Epithelial cell of prostate (primary cell): ENCODE results near the gene CDON.
A peak's percentile ranks its signal among the peaks of the same experiment; 100 is the strongest.

Experiments used
- DNase-seq: peaks from one replicate; pipeline ENCODE4 v3.0.0-alpha.2; 2011; ENCODE audit warnings: low read depth, low spot score
- H3K27ac ChIP-seq: fragments of 450-650 bp; 2 replicates; pipeline ENCODE4 v1.5.1; 2017; ENCODE audit warnings: mild to moderate bottlenecking

The CDON gene

DNA sequence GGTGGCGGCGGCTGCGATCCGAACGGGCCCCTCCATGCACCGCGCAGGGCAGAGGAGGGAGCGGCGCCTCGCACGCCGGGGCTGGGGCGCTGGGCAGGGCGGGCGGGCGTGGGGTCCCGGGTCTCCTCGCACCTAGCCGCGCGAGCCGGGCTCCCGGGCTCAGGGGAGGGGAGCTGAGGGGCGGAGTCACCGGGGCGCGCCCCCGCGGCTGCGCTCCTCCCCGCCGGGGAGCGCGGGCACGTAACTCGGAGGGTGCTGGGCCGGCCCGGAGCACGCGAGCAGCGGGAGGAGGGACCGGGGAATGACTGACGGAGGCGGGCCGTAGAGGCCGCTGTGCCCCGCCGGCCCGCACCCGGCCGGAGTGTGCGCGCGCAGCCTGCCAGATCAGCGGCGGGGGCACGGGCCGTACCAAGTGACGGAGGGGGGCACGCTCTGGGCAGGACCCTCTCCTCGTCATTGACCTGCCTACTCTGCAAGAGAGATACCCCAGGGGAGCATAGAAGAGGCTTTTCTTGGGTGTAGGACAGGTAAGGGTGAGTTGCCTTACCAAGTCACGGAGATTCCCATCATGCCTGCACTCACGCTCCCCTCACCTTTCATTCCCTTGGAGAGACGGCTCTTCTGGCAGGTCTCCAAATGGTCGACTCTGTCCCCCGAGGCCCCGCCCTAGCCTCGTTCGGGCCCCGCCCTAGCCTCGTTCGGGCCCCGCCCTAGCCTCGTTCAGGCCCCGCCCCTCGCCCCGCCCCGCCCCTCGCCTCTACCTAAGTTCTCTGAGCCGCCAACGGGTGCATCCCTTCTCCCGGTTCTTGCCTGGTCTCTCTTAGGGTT is at the start of gene CDON:
TSS of gene CDON (minus strand) at position 188 of the 828 bp plus-strand sequence. CDS start 39,390 bp downstream, outside the sequence.
- peak within 1 kb of the TSS; percentile 49 for H3K27ac ChIP-seq
- peak; percentile 41 for DNase-seq

- no peak overlapping the region for H3K27ac ChIP-seq
- no peak for DNase-seq
These were observed 48.9 kb upstream of the CDON start for GRCh38 chr11:126111458-126112116.

DNA sequence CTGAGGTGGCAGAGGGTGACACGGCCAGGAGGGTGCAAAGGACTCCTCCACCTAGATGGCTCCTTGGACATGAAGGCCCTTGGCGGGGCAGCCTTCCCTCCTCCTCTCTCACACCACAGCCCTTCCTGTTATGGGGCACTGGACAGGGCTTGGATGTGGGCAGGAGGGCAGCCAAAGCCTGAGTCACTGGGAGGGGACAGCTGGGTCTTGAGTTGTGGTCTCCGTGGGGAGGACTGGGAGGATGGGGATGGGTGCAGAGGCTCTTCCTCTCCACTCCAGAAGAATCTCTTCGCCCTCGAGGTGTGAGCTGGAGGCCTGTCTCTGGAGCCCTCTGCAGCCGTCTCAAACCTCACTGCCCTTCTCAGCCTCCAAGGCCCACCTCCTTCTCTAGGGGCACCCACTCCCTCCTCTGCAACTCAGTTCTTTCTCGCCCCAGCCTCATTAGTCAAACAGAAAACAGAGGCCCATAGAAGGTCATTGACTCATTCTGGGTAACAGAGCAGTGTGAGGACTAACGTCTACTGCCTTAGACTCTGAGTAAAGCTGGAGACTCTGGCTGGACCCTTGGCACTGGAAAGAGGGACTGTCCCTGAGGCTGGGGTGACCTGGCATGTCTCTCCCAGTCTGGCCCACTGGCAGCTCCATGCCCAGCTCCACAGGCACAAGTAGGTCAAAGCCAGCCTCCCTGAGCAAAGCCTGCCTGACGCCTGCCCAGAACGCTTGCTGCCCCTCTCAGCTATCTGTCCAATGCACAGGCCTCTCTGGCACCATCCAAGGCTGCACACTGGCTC is 47.5 kb upstream of the CDON start:
- no peak for DNase-seq
- H3K27ac ChIP-seq, result no peak overlapping the region

GRCh38 chr11:126106594-126107328 is 44.1 kb upstream of the CDON start:
- H3K27ac ChIP-seq, result no peak overlapping the region
- no peak for DNase-seq

- DNase-seq, result no peak
- H3K27ac ChIP-seq, result no peak overlapping the region
These were observed 43.0 kb upstream of the CDON start for GRCh38 chr11:126105748-126106080.

DNA sequence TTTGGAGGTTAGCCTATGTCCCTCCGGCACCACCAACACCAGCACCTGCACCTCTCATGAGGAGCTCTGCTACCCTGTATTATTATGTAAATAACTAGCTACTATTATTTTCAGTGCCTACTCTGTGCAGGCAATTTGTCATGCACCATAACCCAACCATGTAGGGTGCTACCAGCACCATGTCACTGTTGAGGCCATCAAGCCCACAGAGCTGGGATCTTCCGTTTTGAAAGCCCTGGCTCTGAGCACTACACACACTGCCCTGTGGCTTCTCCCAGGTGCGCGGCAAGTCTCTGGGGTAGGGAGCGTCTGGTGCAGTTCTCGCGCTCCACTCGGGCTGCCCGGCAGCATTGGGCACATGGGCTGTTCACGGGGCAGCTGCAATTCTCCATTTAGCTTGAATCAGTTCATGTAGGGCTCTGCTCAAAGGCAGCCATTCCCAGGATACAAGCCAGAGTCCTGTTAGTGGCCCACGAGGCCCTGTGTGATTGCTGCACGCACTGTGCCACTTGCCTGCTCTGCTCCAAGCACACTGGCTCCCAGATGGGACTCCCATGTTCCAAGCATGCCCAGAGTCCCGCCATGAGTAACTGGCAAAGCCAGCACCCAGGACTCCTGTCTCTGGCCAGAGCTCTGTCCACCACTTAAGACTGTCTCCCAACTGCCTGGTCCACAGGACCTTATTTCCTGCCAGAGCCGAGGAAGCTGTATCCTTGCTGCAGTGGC is 42.5 kb upstream of the CDON start:
- no peak for DNase-seq
- no peak overlapping the region for H3K27ac ChIP-seq

DNA sequence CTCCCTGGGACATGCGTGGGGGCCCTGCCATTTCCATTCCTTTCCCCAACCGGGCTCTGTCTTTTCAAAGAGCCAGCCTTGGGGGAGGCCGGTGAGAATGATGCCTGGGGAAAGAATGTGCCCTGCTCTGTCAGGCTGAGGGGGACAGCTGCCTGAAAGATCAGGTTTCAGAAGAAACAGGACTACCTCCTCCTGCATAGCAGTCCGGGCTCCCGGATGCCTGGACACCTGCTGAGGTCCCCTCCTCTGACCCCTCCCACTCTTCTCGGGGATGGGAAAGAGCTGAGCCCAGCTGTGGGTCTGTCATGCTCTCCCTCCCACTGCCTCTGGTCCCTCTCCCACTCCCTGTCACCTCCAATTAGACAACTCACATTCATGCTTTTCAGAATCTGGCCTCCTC is 41.8 kb upstream of the CDON start:
- H3K27ac ChIP-seq, result no peak overlapping the region
- no peak for DNase-seq

DNA sequence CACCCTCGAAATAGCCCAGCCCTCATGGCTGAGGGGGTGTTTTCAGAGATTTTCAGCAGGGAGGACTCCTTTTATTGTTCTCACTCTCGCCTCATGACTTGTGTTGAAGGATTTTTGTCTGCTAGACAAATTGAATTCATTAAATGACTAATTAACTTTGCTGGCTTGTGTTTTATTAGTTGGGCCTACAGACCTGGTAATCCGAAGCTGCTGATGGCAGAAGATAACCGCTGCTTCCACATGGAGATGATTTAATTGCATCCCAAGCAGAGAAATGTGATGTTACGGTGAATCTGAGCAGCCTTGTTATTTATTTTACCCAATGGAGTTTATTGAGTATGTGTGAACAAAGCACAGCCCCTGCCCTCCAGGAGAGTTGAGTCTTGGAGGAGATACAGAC is 40.5 kb upstream of the CDON start:
- no peak for DNase-seq
- H3K27ac ChIP-seq, result no peak overlapping the region

GRCh38 chr11:126102436-126102981 is 39.8 kb upstream of the CDON start:
- no peak overlapping the region for H3K27ac ChIP-seq
- DNase-seq, result no peak

DNA sequence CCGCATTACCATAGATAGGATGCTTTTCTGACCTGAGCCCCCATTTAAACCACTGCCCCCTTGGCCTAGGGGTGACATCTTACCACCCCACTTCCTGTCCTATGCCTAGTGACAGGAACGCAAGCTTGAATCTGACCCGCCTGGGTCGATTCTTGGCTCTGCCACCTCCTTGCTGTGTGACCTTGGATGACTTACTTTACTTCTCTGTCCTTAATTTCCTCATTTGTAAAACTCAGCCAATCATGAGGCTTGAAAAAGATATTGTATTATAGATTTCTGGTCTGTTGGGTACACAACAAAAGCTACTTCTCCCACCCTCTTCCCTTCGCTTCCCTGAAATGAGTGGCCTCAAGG is 39.2 kb upstream of the CDON start:
- no peak overlapping the region for H3K27ac ChIP-seq
- DNase-seq, result no peak

GRCh38 chr11:126101251-126101929 is 38.7 kb upstream of the CDON start:
- DNase-seq, result no peak
- H3K27ac ChIP-seq, result no peak overlapping the region

- no peak for DNase-seq
- H3K27ac ChIP-seq, result no peak overlapping the region
These were observed 38.0 kb upstream of the CDON start for GRCh38 chr11:126100716-126101115.

GRCh38 chr11:126098204-126098769 is 35.6 kb upstream of the CDON start:
- H3K27ac ChIP-seq, result no peak overlapping the region
- DNase-seq, result no peak

GRCh38 chr11:126095745-126096144 is 33.1 kb upstream of the CDON start:
- DNase-seq, result no peak

GRCh38 chr11:126090452-126090851 is 27.8 kb upstream of the CDON start:
- no peak for DNase-seq
- no peak overlapping the region for H3K27ac ChIP-seq

More at GRCh38 chr11:126095745-126096144, 33.1 kb upstream of the CDON start:
- no peak overlapping the region for H3K27ac ChIP-seq

- H3K27ac ChIP-seq, result no peak overlapping the region
- no peak for DNase-seq
These were observed 26.3 kb upstream of the CDON start for GRCh38 chr11:126088999-126089398.

DNA sequence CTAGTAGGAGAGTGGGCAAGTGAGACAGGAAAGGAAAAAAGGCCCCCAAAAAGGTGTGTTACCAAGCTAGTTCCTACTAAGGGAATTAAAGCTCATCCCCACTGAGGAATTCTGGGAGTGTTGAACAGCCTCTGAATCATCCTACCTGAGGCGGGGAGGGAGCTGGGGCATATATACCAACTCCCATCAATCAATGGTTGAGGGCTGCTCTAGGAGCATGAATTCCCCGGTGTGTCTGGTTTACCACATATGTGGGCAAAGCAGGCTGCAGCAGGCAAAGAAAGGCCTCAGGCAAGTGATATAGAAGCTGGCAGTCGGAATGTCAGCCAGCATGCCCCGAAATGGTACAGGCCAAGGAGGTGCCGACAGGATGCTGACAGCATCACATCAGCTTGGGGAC is 23.6 kb upstream of the CDON start:
- no peak overlapping the region for H3K27ac ChIP-seq
- DNase-seq, result no peak

DNA sequence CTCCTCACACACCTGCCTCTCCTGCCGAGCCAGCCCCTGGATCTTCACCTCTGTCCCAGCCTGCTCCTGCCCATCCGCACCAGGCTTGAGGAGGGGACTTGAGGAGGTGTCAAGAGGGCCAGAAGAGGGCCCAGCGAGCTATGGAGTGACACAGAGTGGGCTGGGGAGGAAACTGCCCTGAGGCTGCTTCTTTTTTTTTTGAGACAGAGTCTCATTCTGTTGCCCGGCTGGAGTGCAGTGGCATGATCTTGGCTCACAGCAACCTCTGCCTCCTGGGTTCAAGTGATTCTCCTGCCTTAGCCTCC is 21.9 kb upstream of the CDON start:
- DNase-seq, result no peak
- H3K27ac ChIP-seq, result no peak overlapping the region
